Skin of body (tissue), 2 donors: ENCODE measurements around the gene PLD4. TPM values are rescaled to one million over a fixed set of nuclear protein-coding genes. Genes with fewer than 3 reads are reported as not detected.
"Not testable (repeated sequence)": the region's sequence is repeated elsewhere in the genome, so short reads cannot be mapped to it uniquely, and the experiment has no call there.

ENCODE experiments used
- DNase-seq: peaks from one replicate; lab custom pipeline; 2025; lab: John Stamatoyannopoulos, UW
- total RNA-seq: library from RNA; depleted of rRNA; stranded (reverse); fragments of >200 nt; gene quantifications from one replicate; pipeline ENCODE4 v1.2.3, GENCODE V29; 2014

PLD4 gene
- 5.6 TPM for total RNA-seq

- DNase-seq, result no peak
These were observed at the start of gene PLD4 for GRCh38 chr14:104924421-104925213. TSS of gene PLD4 (plus strand) at chr14:104924879. CDS start at chr14:104927141, 2,262 bp downstream.

- DNase-seq, result no peak
These were observed 49.3 kb upstream of the PLD4 start for GRCh38 chr14:104875412-104875751.

- DNase-seq, result no peak
These were observed 48.9 kb upstream of the PLD4 start for GRCh38 chr14:104875811-104876210.

- DNase-seq, result no peak
These were observed 48.4 kb upstream of the PLD4 start for GRCh38 chr14:104876251-104876699.

- no peak for DNase-seq
These were observed 47.4 kb upstream of the PLD4 start for GRCh38 chr14:104877066-104877805.

GRCh38 chr14:104877806-104878550, 46.7 kb upstream of the PLD4 start:
- no peak for DNase-seq

GRCh38 chr14:104878582-104878981, 46.1 kb upstream of the PLD4 start:
- DNase-seq, result no peak

- no peak for DNase-seq
These were observed 45.3 kb upstream of the PLD4 start for GRCh38 chr14:104879201-104879982.

- no peak for DNase-seq
These were observed 44.6 kb upstream of the PLD4 start for GRCh38 chr14:104879983-104880565.

- no peak for DNase-seq
These were observed 44.0 kb upstream of the PLD4 start for GRCh38 chr14:104880584-104881210.

- no peak for DNase-seq
These were observed 43.2 kb upstream of the PLD4 start for GRCh38 chr14:104881369-104881979.

- no peak for DNase-seq
These were observed 42.2 kb upstream of the PLD4 start for GRCh38 chr14:104882325-104882973.

- DNase-seq, result no peak
These were observed 41.6 kb upstream of the PLD4 start for GRCh38 chr14:104882991-104883660.

- no peak for DNase-seq
These were observed 40.9 kb upstream of the PLD4 start for GRCh38 chr14:104883681-104884361.

GRCh38 chr14:104884381-104884780, 40.3 kb upstream of the PLD4 start:
- not testable (repeated sequence) for DNase-seq

- no peak for DNase-seq
These were observed 39.4 kb upstream of the PLD4 start for GRCh38 chr14:104885031-104885972.
